ENCODE results near the gene HCFC1.

HCFC1 gene

GRCh38 chrX:153911798-153912197 lies 59.8 kb downstream of the HCFC1 start:
- no peak for DNase-seq (ENCODE audit: low read depth)
- TF ChIP-seq CTCF (conservative IDR thresholded peaks at IDR 0.05; ENCODE audit: low read depth, low read length) = no peak
- H3K4me3 ChIP-seq (ENCODE audit: low read length) = no peak overlapping the region

GRCh38 chrX:153910446-153910845 lies 61.2 kb downstream of the HCFC1 start:
- DNase-seq (ENCODE audit: low read depth) = no peak
- no peak overlapping the region for H3K4me3 ChIP-seq (ENCODE audit: low read length)

GRCh38 chrX:153909980-153910360 lies 61.6 kb downstream of the HCFC1 start:
- no peak for TF ChIP-seq CTCF (conservative IDR thresholded peaks at IDR 0.05; ENCODE audit: low read depth, low read length)
- DNase-seq (ENCODE audit: low read depth) = no peak
- no peak overlapping the region for H3K4me3 ChIP-seq (ENCODE audit: low read length)

More at GRCh38 chrX:153910446-153910845, 61.2 kb downstream of the HCFC1 start:
- TF ChIP-seq CTCF (conservative IDR thresholded peaks at IDR 0.05; ENCODE audit: low read depth, low read length) = no peak

- no peak overlapping the region for H3K4me3 ChIP-seq (ENCODE audit: low read length)
- DNase-seq (ENCODE audit: low read depth) = no peak
- no peak for TF ChIP-seq CTCF (conservative IDR thresholded peaks at IDR 0.05; ENCODE audit: low read depth, low read length)
Observed at GRCh38 chrX:153909024-153909979, 62.3 kb downstream of the HCFC1 start.

DNA sequence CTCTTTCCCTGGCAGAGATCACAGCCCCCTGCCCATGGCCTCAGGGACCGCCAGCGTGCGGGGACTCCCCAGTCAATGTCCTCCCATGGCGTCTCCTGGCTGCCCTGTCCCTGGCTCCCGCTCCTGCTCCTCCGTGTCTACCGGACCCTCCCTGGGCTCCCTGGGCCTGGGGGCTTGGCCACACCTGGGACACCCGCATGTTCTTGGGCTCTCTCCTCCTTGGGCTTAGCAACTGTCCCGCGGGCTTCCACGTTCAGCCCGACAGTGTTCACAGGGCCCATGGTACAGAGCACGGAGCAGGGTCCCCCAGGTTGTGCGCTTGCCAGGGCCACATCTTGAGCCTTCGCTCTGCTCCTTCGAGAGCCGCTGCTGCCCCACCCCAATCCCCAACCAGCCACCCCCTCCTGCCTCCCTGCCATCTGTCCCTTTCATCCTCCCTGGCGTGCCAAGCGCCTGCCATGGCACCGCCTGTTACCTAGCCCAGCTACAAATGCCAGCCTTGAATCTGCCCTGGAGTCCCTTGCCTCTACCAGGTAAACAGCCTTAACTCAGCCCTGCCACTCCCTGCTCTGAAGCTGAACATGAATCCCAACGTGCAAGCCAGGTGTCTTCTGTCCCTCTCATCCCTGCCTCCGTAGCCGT lies 63.3 kb downstream of the HCFC1 start:
- no peak overlapping the region for H3K4me3 ChIP-seq (ENCODE audit: low read length)
- no peak for DNase-seq (ENCODE audit: low read depth)
- no peak for TF ChIP-seq CTCF (conservative IDR thresholded peaks at IDR 0.05; ENCODE audit: low read depth, low read length)

DNA sequence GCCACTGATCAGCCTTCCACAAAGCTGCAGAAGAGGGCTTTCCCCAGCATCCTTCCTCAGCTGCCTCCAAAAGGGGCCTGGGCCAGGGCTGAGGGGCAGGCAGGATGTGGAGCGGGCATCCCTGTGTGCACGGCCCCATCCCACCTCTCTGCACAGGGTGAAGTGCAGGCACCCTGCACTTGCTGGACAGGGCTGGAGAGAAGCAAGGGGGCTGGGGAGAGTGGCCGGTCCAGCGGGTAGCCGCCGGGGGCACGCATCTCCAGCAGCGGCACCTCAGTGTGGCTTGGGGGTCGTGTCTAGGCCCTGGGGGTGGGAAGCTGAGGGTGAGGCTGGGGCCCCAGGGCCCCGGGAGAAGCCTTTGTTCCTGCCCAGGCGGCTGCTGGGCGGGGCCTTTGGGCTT lies 64.2 kb downstream of the HCFC1 start:
- H3K4me3 ChIP-seq (ENCODE audit: low read length) = no peak overlapping the region
- DNase-seq (ENCODE audit: low read depth) = no peak
- no peak for TF ChIP-seq CTCF (conservative IDR thresholded peaks at IDR 0.05; ENCODE audit: low read depth, low read length)
